ENCODE data around the gene SIX5. TPM values are rescaled to one million over a fixed set of nuclear protein-coding genes. Genes with fewer than 3 reads are reported as not detected.
A peak's percentile ranks its signal among the peaks of the same experiment; 100 is the strongest.
"Not testable (repeated sequence)": the region's sequence is repeated elsewhere in the genome, so short reads cannot be mapped to it uniquely, and the experiment has no call there.

Gene SIX5
- total RNA-seq, 1 donor from 2014 or later: 0.82 TPM

- DNase-seq (ENCODE audit: low spot score in 2 of 2) (no peak), FAIRE-seq (no peak)
Measured at GRCh38 chr19:45762870-45763631, 6.0 kb downstream of the SIX5 start.

- FAIRE-seq: no peak
- no peak for DNase-seq (ENCODE audit: low spot score in 2 of 2)
Measured at GRCh38 chr19:45761714-45762113, 7.3 kb downstream of the SIX5 start.

- DNase-seq (ENCODE audit: low spot score in 2 of 2): no peak
- no peak for FAIRE-seq
Measured at GRCh38 chr19:45758921-45759320, 10.1 kb downstream of the SIX5 start.

- DNase-seq (ENCODE audit: low spot score in 2 of 2): no peak
- no peak for FAIRE-seq
Measured at GRCh38 chr19:45757695-45758094, 11.4 kb downstream of the SIX5 start.

- DNase-seq (ENCODE audit: low spot score in 2 of 2): no peak
- no peak for FAIRE-seq
Measured at GRCh38 chr19:45754323-45754722, 14.7 kb downstream of the SIX5 start.

- no peak for DNase-seq (ENCODE audit: low spot score in 2 of 2)
- FAIRE-seq: no peak
Measured at GRCh38 chr19:45753548-45753947, 15.5 kb downstream of the SIX5 start.

GRCh38 chr19:45752639-45753038 is 16.4 kb downstream of the SIX5 start:
- FAIRE-seq (no peak), DNase-seq (ENCODE audit: low spot score in 2 of 2) (no peak)

GRCh38 chr19:45751483-45751882 is 17.6 kb downstream of the SIX5 start:
- not testable (repeated sequence) for DNase-seq (ENCODE audit: low spot score in 2 of 2); FAIRE-seq

GRCh38 chr19:45747513-45747912 is 21.5 kb downstream of the SIX5 start:
- FAIRE-seq (no peak), DNase-seq (ENCODE audit: low spot score in 2 of 2) (no peak)

- no peak for DNase-seq (ENCODE audit: low spot score in 2 of 2)
- FAIRE-seq: no peak
Measured at GRCh38 chr19:45746866-45747265, 22.2 kb downstream of the SIX5 start.

GRCh38 chr19:45745606-45746005 is 23.4 kb downstream of the SIX5 start:
- no peak for DNase-seq (ENCODE audit: low spot score in 2 of 2)
- FAIRE-seq: no peak

GRCh38 chr19:45742969-45743368 is 26.1 kb downstream of the SIX5 start:
- FAIRE-seq (no peak), DNase-seq (ENCODE audit: low spot score in 2 of 2) (no peak)

GRCh38 chr19:45739498-45740439 is 29.3 kb downstream of the SIX5 start:
- DNase-seq (ENCODE audit: low spot score in 2 of 2): no peak
- FAIRE-seq: no peak

GRCh38 chr19:45733160-45733810 is 35.8 kb downstream of the SIX5 start, which contains the start of gene MEIOSIN:
MEIOSIN (plus strand) TSS chr19:45733439; CDS start chr19:45735377, 1,938 bp downstream.
- DNase-seq (ENCODE audit: low spot score in 2 of 2) (no peak), FAIRE-seq (no peak)

GRCh38 chr19:45730368-45731288 is 38.4 kb downstream of the SIX5 start, which contains the start of gene FBXO46:
FBXO46 (minus strand) TSS chr19:45730896; CDS start chr19:45713495, 17,401 bp downstream.
- peak; percentile 93 to 96 for DNase-seq (ENCODE audit: low spot score in 2 of 2)
- FAIRE-seq: peak; percentile 64

- FAIRE-seq (no peak), DNase-seq (ENCODE audit: low spot score in 2 of 2) (no peak)
Measured at GRCh38 chr19:45729800-45730290, 39.2 kb downstream of the SIX5 start.

- not testable (repeated sequence) for FAIRE-seq; DNase-seq (ENCODE audit: low spot score in 2 of 2)
Measured at GRCh38 chr19:45728683-45729082, 40.4 kb downstream of the SIX5 start.

- not testable (repeated sequence) for FAIRE-seq; DNase-seq (ENCODE audit: low spot score in 2 of 2)
Measured at GRCh38 chr19:45720065-45720464, 49.0 kb downstream of the SIX5 start.

GRCh38 chr19:45717983-45718650 is 50.9 kb downstream of the SIX5 start:
- DNase-seq (ENCODE audit: low spot score in 2 of 2) (no peak), FAIRE-seq (no peak)

Data from frontal cortex (tissue), 4 donors.